ENCODE data around the gene ERV3-1. TPM values are rescaled to one million over a fixed set of nuclear protein-coding genes. Genes with fewer than 3 reads are reported as not detected.

The ERV3-1 gene
- 7.0 and 8.1 TPM in 2 replicates for total RNA-seq

GRCh38 chr7:65006094-65006992 is at the start of gene ERV3-1:
Gene ERV3-1, minus strand, starts transcription at chr7:65006687. Its CDS starts 13,661 bp downstream, at chr7:64993026.

DNA sequence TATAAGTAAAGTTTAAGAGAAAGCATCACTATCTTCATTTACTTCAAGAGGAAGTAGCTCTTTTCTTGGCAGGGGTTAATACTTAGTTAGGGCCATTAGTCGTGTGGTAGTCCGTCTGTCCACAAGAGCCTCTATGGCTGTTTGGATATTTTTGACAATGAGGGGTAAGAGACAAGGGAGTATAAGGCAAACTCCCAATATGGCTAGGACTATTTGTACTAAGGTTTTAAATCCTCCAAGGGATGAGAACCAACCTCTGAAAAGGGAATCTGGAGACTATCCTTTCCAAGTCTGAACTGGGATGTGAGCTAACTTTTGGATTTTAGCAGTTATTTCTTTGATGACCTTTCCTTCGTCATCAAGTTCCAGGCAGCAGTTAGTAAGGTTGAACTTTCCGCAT is 15.6 kb downstream of the ERV3-1 start, which contains the start of gene ZNF117:
TSS of gene ZNF117 (minus strand) at position 101 of the 400 bp plus-strand sequence.

Other genes with a start within 250 kb of the ERV3-1 start
- 4.5 and 5.2 TPM in 2 replicates for gene ZNF138, start 212.3 kb downstream of the ERV3-1 start, total RNA-seq
- 1.1 and 2.3 TPM in 2 replicates for gene ZNF273, start 103.4 kb downstream of the ERV3-1 start, total RNA-seq
- gene ZNF117, start 15.7 kb downstream of the ERV3-1 start, total RNA-seq = 7.0 and 7.7 TPM in 2 replicates

All from cardiac ventricle fibroblast (primary cell).